ENCODE results near the gene TIMM13. TPM values are rescaled to one million over a fixed set of nuclear protein-coding genes. Genes with fewer than 3 reads are reported as not detected.
"Not testable (repeated sequence)": the region's sequence is repeated elsewhere in the genome, so short reads cannot be mapped to it uniquely, and the experiment has no call there.

Gene TIMM13
- polyA plus RNA-seq, 3 donors, result 17.3 to 89.3 (median 72.4) TPM

- WGBS (ENCODE audit: insufficient coverage), result 73% methylated on average over 2 of the region's 5 CpGs
- Histone ChIP-seq H3K4me3 (replicated peaks in 1 of 3; ENCODE audit: low read depth in 2 of 3, low read length in 3 of 3) (no peak overlapping the region), H3K4me1 (ENCODE audit: control insufficient read depth in 1 of 2, insufficient read depth in 2 of 2, low read length in 2 of 2) (peaks cover 19 to 25% of the 10 kb centered on the region in 2 donors), H3K36me3 (replicated peaks in 1 of 2; ENCODE audit: control insufficient read depth in 1 of 2, insufficient read depth in 2 of 2, low read length in 2 of 2) (no peaks in the 10 kb centered on the region), H3K79me2 (ENCODE audit: insufficient read depth, low read length) (no peaks in the 10 kb centered on the region), H3K27ac (ENCODE audit: low read depth in 1 of 2, low read length in 2 of 2) (no peak overlapping the region), H3K9ac (ENCODE audit: insufficient read depth, low read length, poor library complexity, severe bottlenecking) (no peak overlapping the region), H3K27me3 (ENCODE audit: control insufficient read depth in 2 of 2, insufficient read depth in 2 of 2, low read length in 2 of 2) (no peaks in the 10 kb centered on the region), H3K4me2 (replicated peaks; ENCODE audit: extremely low read depth, low read length, poor library complexity, severe bottlenecking) (no peak overlapping the region), H4K20me1 (ENCODE audit: insufficient read depth, low read length) (no peaks in the 10 kb centered on the region), H2AFZ (ENCODE audit: insufficient read depth, low read depth, low read length, poor library complexity, severe bottlenecking) (no peak overlapping the region), H3K9me3 (replicated peaks in 1 of 2; ENCODE audit: control insufficient read depth in 1 of 2, insufficient read depth in 1 of 2, low read length in 2 of 2) (no peaks in the 10 kb centered on the region)
- Mint-ChIP-seq H3K27me3 (ENCODE audit: low read depth in 3 of 3) (peaks cover 2 to 10% (median 3%) of the 10 kb centered on the region in 3 donors), H3K36me3 (no peaks in the 10 kb centered on the region), H3K4me3 (no peak overlapping the region), H3K9me3 (peaks cover 0 to 2% (median 0%) of the 10 kb centered on the region in 7 donors), H3K27ac (no peak overlapping the region), H3K4me1 (peaks cover 28% of the 10 kb centered on the region)
- DNase-seq, result no peak
- TF ChIP-seq, protein P1, sequence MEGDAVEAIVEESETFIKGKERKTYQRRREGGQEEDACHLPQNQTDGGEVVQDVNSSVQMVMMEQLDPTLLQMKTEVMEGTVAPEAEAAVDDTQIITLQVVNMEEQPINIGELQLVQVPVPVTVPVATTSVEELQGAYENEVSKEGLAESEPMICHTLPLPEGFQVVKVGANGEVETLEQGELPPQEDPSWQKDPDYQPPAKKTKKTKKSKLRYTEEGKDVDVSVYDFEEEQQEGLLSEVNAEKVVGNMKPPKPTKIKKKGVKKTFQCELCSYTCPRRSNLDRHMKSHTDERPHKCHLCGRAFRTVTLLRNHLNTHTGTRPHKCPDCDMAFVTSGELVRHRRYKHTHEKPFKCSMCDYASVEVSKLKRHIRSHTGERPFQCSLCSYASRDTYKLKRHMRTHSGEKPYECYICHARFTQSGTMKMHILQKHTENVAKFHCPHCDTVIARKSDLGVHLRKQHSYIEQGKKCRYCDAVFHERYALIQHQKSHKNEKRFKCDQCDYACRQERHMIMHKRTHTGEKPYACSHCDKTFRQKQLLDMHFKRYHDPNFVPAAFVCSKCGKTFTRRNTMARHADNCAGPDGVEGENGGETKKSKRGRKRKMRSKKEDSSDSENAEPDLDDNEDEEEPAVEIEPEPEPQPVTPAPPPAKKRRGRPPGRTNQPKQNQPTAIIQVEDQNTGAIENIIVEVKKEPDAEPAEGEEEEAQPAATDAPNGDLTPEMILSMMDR (IDR thresholded peaks at IDR 0.05), result no peak
- intact Hi-C loops (cut with micrococcal nuclease), result loop anchor here in 1 of 2 donors (10.0 kb wide), 1 partner anchor 280 kb away; the partner anchor contains the start of gene SLC39A3
Measured at GRCh38 chr19:2464389-2464788, 37.0 kb upstream of the TIMM13 start.

GRCh38 chr19:2463694-2464093 is 36.3 kb upstream of the TIMM13 start:
- H4K20me1 ChIP-seq (ENCODE audit: insufficient read depth, low read length); H3K9me3 Mint-ChIP-seq; H3K27me3 Mint-ChIP-seq (ENCODE audit: low read depth in 3 of 3); H3K27ac ChIP-seq (ENCODE audit: low read depth in 1 of 2, low read length in 2 of 2); H3K27ac Mint-ChIP-seq; H3K4me3 Mint-ChIP-seq; H3K9ac ChIP-seq (ENCODE audit: insufficient read depth, low read length, poor library complexity, severe bottlenecking); H3K36me3 Mint-ChIP-seq; DNase-seq; H3K27me3 ChIP-seq (ENCODE audit: control insufficient read depth in 2 of 2, insufficient read depth in 2 of 2, low read length in 2 of 2); H3K9me3 ChIP-seq (replicated peaks in 1 of 2; ENCODE audit: control insufficient read depth in 1 of 2, insufficient read depth in 1 of 2, low read length in 2 of 2); H3K4me3 ChIP-seq (replicated peaks in 1 of 3; ENCODE audit: low read depth in 2 of 3, low read length in 3 of 3); H3K79me2 ChIP-seq (ENCODE audit: insufficient read depth, low read length); H3K36me3 ChIP-seq (replicated peaks in 1 of 2; ENCODE audit: control insufficient read depth in 1 of 2, insufficient read depth in 2 of 2, low read length in 2 of 2); H2AFZ ChIP-seq (ENCODE audit: insufficient read depth, low read depth, low read length, poor library complexity, severe bottlenecking); H3K4me2 ChIP-seq (replicated peaks; ENCODE audit: extremely low read depth, low read length, poor library complexity, severe bottlenecking): not testable (repeated sequence)
- peaks cover 25% of the 10 kb centered on the region for H3K4me1 Mint-ChIP-seq
- WGBS (ENCODE audit: insufficient coverage), result no CpG with 5 or more reads among the region's 5 CpGs
- H3K4me1 ChIP-seq (ENCODE audit: control insufficient read depth in 1 of 2, insufficient read depth in 2 of 2, low read length in 2 of 2), result peaks cover 19 to 23% of the 10 kb centered on the region in 2 donors
- intact Hi-C loops (cut with micrococcal nuclease), result loop anchor here in 1 of 2 donors (10.0 kb wide), 1 partner anchor 281 kb away; the partner anchor contains the start of gene SLC39A3

Measured in CD14-positive monocyte (primary cell).